Esophagus muscularis mucosa (tissue), 3 donors: ENCODE data around the gene RARRES1.

ENCODE experiments used
- POLR2A ChIP-seq: fragments of 450-650 bp; IDR thresholded peaks from one replicate; pipeline ENCODE4 v1.6.1; 2017; ENCODE audit warnings: antibody characterized with exemption, moderate library complexity, mild to moderate bottlenecking, low read depth
- TF ChIP-seq, protein P1 (sequence below), 3 experiments: fragments of 200-600 bp in 2 of 3; fragments of 450-650 bp in 1 of 3; sonication (generic) in 2 of 3; IDR thresholded peaks; one replicate each; pipeline ENCODE4 v1.5.1; 2017 to 2019; ENCODE audit warnings: antibody characterized with exemption in 3 of 3, mild to moderate bottlenecking in 2 of 3, moderate library complexity in 1 of 3

DNA sequence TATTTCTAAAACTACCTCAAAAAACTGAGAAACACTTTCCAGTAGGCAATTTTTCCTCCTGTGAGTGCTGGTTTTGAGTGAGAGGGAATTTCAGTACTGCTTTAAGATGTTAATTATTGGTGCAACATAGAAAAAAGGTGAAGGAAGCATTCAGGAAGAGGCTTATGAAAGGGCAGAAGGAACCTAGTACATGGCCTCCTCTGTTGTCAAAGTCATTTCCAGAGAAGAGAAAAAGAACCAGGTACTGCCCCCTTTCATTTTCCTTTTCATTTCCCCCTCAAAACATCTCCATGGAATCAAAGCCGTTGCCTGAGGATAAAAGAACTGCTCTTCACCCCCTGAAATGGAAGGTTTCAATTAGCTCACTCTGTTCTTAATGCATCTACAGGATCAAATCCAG is 19.8 kb downstream of the RARRES1 start:
- TF ChIP-seq, protein P1, sequence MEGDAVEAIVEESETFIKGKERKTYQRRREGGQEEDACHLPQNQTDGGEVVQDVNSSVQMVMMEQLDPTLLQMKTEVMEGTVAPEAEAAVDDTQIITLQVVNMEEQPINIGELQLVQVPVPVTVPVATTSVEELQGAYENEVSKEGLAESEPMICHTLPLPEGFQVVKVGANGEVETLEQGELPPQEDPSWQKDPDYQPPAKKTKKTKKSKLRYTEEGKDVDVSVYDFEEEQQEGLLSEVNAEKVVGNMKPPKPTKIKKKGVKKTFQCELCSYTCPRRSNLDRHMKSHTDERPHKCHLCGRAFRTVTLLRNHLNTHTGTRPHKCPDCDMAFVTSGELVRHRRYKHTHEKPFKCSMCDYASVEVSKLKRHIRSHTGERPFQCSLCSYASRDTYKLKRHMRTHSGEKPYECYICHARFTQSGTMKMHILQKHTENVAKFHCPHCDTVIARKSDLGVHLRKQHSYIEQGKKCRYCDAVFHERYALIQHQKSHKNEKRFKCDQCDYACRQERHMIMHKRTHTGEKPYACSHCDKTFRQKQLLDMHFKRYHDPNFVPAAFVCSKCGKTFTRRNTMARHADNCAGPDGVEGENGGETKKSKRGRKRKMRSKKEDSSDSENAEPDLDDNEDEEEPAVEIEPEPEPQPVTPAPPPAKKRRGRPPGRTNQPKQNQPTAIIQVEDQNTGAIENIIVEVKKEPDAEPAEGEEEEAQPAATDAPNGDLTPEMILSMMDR (IDR thresholded peaks at IDR 0.05): no peak
- no peak for TF ChIP-seq POLR2A
